Adipocyte (in vitro differentiated cells): ENCODE data around the gene PRSS53.

Experiments
- DNase-seq: peaks from one replicate; pipeline ENCODE4 v3.0.0-alpha.2; 2015; ENCODE audit warnings: low read depth
- H3K27me3 ChIP-seq: replicated peaks from 2 replicates; pipeline ENCODE4 v1.7.0; 2013; ENCODE audit warnings: mild to moderate bottlenecking, low read length, moderate library complexity; ENCODE audit not compliant: control insufficient read depth, insufficient read depth
- H3K36me3 ChIP-seq: 2 replicates; pipeline ENCODE4 v1.7.0; 2013; ENCODE audit warnings: low read length, mild to moderate bottlenecking, moderate library complexity; ENCODE audit not compliant: control insufficient read depth, insufficient read depth, severe bottlenecking
- H3K4me1 ChIP-seq: 2 replicates; pipeline ENCODE4 v1.7.0; 2013; ENCODE audit warnings: mild to moderate bottlenecking, low read length, moderate library complexity; ENCODE audit not compliant: control insufficient read depth, insufficient read depth
- H3K4me3 ChIP-seq: 2 replicates; pipeline ENCODE4 v1.7.0; 2013; ENCODE audit warnings: mild to moderate bottlenecking, low read length, moderate library complexity
- H3K9ac ChIP-seq: 2 replicates; pipeline ENCODE4 v1.7.0; 2013; ENCODE audit warnings: mild to moderate bottlenecking, low read length, moderate library complexity
- H3K9me3 ChIP-seq: 2 replicates; pipeline ENCODE4 v1.7.0; 2013; ENCODE audit warnings: mild to moderate bottlenecking, low read length, moderate library complexity; ENCODE audit not compliant: control insufficient read depth

Gene PRSS53

GRCh38 chr16:31113121-31114120 lies 24.7 kb upstream of the PRSS53 start:
- Histone ChIP-seq H3K9ac (no peak overlapping the region), H3K36me3 (peaks cover 38% of the 10 kb centered on the region), H3K4me1 (peaks cover 13% of the 10 kb centered on the region), H3K4me3 (no peak overlapping the region), H3K9me3 (no peaks in the 10 kb centered on the region), H3K27me3 (no peaks in the 10 kb centered on the region)
- DNase-seq = no peak

GRCh38 chr16:31112711-31113110 lies 24.0 kb upstream of the PRSS53 start:
- Histone ChIP-seq H3K4me1 (peaks cover 8% of the 10 kb centered on the region), H3K9ac (no peak overlapping the region), H3K9me3 (no peaks in the 10 kb centered on the region), H3K4me3 (no peak overlapping the region), H3K36me3 (peaks cover 38% of the 10 kb centered on the region), H3K27me3 (no peaks in the 10 kb centered on the region)
- no peak for DNase-seq

GRCh38 chr16:31111881-31112466 lies 23.2 kb upstream of the PRSS53 start:
- DNase-seq = no peak
- Histone ChIP-seq H3K9me3 (no peaks in the 10 kb centered on the region), H3K27me3 (no peaks in the 10 kb centered on the region), H3K4me3 (no peak overlapping the region), H3K4me1 (peaks cover 8% of the 10 kb centered on the region), H3K9ac (no peak overlapping the region), H3K36me3 (peaks cover 38% of the 10 kb centered on the region)

GRCh38 chr16:31110106-31111034 lies 21.6 kb upstream of the PRSS53 start:
- peaks cover 8% of the 10 kb centered on the region for H3K4me1 ChIP-seq
- no peak overlapping the region for H3K9ac ChIP-seq
- H3K9me3 ChIP-seq = no peaks in the 10 kb centered on the region
- peaks cover 38% of the 10 kb centered on the region for H3K36me3 ChIP-seq
- DNase-seq = no peak
- H3K27me3 ChIP-seq = no peaks in the 10 kb centered on the region
- H3K4me3 ChIP-seq = no peak overlapping the region

DNA sequence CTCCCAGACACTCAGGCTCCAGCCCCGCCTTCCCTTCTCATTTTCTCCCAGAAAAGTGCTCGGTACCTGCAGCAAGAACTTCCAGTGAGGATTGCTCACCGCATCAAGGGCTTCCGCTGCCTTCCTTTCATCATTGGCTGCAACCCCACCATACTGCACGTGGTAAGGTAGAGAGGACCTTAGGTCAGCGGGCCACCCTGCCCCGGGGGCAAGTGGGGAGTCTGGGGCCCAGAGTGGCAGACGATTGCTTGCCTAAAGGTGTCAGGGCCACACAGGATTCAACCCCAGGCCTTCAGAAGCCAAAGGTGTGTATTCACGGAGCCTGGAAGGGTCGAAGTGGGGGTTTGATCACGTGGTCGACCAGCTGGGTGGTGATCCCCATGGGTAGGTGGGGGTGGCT lies 20.9 kb upstream of the PRSS53 start:
- Histone ChIP-seq H3K36me3 (peaks cover 38% of the 10 kb centered on the region), H3K9me3 (no peaks in the 10 kb centered on the region), H3K9ac (no peak overlapping the region), H3K4me3 (peak overlapping the region; percentile 90), H3K4me1 (peaks cover 8% of the 10 kb centered on the region), H3K27me3 (no peaks in the 10 kb centered on the region)
- DNase-seq = no peak

- H3K36me3 ChIP-seq = peaks cover 38% of the 10 kb centered on the region
- DNase-seq = peak; percentile 20
- H3K9ac ChIP-seq = peak overlapping the region; percentile 95
- H3K9me3 ChIP-seq = no peaks in the 10 kb centered on the region
- peak overlapping the region; percentile 90 for H3K4me3 ChIP-seq
- H3K4me1 ChIP-seq = peaks cover 8% of the 10 kb centered on the region
- H3K27me3 ChIP-seq = no peaks in the 10 kb centered on the region
Measured at GRCh38 chr16:31108794-31109558, 20.2 kb upstream of the PRSS53 start.

- DNase-seq = peak; percentile 89
- peak within 1 kb of the TSS; percentile 95 for H3K9ac ChIP-seq
- peak within 1 kb of the TSS; percentile 90 for H3K4me3 ChIP-seq
- peaks cover 8% of the 10 kb centered on the region for H3K4me1 ChIP-seq
- H3K27me3 ChIP-seq = no peaks in the 10 kb centered on the region
- H3K36me3 ChIP-seq = peaks cover 38% of the 10 kb centered on the region
- no peaks in the 10 kb centered on the region for H3K9me3 ChIP-seq
Measured at GRCh38 chr16:31108035-31108793, 19.5 kb upstream of the PRSS53 start, which contains the start of gene BCKDK. Gene BCKDK, plus strand, starts transcription at chr16:31108386. Its CDS starts 838 bp downstream, at chr16:31109224.

DNA sequence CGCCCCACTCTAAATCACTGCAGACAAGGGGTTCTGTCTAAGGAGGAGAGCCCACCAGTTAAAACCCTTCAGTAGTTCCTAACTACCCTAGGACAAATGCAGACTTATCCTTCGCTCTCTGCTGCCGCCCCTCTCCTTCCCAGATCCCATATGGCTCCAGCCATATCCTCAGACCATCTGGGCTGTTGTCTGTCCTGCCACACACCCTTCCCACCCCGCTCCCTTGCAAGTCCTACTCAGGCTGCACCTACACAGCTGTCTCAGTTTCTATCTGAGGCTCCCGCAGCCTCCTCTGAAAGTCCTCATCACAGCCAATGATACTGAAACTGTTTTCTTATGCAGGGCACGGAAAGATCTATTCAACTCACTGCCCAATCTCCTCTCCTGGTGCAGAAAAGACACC lies 18.7 kb upstream of the PRSS53 start:
- H3K9ac ChIP-seq = peak overlapping the region; percentile 95
- no peaks in the 10 kb centered on the region for H3K27me3 ChIP-seq
- H3K9me3 ChIP-seq = no peaks in the 10 kb centered on the region
- H3K4me3 ChIP-seq = peak overlapping the region; percentile 90
- DNase-seq = no peak
- peaks cover 8% of the 10 kb centered on the region for H3K4me1 ChIP-seq
- peaks cover 32% of the 10 kb centered on the region for H3K36me3 ChIP-seq

DNA sequence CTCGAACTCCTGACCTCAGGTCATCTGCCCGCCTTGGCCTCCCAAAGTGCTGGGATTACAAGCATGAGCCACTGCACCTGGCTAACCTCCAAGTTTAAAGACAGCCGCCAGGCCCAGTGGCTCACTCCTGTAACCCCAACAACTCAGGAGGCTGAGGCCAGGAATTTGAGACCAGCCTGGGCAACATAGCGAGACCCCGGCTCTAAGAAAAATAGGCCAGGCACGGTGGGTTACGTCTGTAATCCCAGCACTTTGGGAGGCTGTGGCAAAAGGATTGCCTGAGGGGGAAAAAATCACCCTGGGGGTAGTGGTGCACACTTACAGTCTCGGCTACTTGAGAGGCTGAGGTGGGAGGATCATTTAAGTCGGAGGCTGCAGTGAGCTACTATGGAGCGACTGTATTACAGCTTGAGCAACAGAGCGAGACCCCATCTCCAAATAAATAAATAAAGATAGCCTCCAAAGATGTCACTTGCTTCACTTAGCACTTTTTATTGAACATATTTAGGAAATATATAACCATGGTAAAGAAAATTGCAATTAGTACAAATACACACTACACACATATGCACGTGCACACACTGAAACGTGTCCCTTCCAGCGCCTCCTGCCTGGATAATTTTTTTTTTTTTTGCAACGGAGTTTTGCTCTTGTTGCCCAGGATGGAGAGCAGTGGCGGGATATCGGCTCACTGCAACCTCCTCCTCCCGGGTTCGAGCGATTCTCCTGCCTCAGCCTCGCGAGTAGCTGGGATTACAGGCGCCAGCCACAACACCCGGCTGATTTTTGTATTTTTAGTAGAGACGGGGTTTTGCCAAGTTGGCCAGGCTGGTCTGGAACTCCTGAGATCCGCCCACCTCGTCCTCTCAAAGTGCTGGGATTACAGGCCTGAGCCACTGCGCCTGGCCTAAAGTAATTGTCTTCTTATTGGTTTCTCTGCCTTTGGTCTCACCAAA lies 18.0 kb upstream of the PRSS53 start:
- Histone ChIP-seq H3K4me1 (peaks cover 8% of the 10 kb centered on the region), H3K36me3 (peaks cover 25% of the 10 kb centered on the region), H3K9me3 (no peaks in the 10 kb centered on the region), H3K4me3 (no peak overlapping the region), H3K27me3 (no peaks in the 10 kb centered on the region), H3K9ac (no peak overlapping the region)
- DNase-seq = no peak
